ENCODE results near the gene AIFM2.
"Not testable (repeated sequence)": the region's sequence is repeated elsewhere in the genome, so short reads cannot be mapped to it uniquely, and the experiment has no call there.

AIFM2 gene

GRCh38 chr10:70145666-70146488 is 13.3 kb upstream of the AIFM2 start:
- DNase-seq = peak; percentile 70

- no peak for DNase-seq
Observed at GRCh38 chr10:70145166-70145665, 12.6 kb upstream of the AIFM2 start.

- no peak for DNase-seq
Observed at GRCh38 chr10:70144372-70145110, 11.9 kb upstream of the AIFM2 start.

GRCh38 chr10:70142555-70142954 is 9.9 kb upstream of the AIFM2 start:
- no peak for DNase-seq

GRCh38 chr10:70140297-70140696 is 7.7 kb upstream of the AIFM2 start:
- DNase-seq = no peak

- no peak for DNase-seq
Observed at GRCh38 chr10:70139997-70140250, 7.3 kb upstream of the AIFM2 start.

GRCh38 chr10:70139151-70139996 is 6.7 kb upstream of the AIFM2 start:
- no peak for DNase-seq

- DNase-seq = no peak
Observed at GRCh38 chr10:70137927-70138883, 5.6 kb upstream of the AIFM2 start.

- no peak for DNase-seq
Observed at GRCh38 chr10:70137135-70137534, 4.5 kb upstream of the AIFM2 start.

GRCh38 chr10:70135684-70136083 is 3.1 kb upstream of the AIFM2 start:
- DNase-seq = no peak

- no peak for DNase-seq
Observed at GRCh38 chr10:70135046-70135445, 2.4 kb upstream of the AIFM2 start.

- DNase-seq = no peak
Observed at GRCh38 chr10:70131560-70131937, 1.1 kb downstream of the AIFM2 start.

- DNase-seq = peak; percentile 77
Observed at GRCh38 chr10:70130878-70131559, 1.6 kb downstream of the AIFM2 start.

GRCh38 chr10:70126700-70127395 is 5.8 kb downstream of the AIFM2 start:
- no peak for DNase-seq

GRCh38 chr10:70125918-70126552 is 6.6 kb downstream of the AIFM2 start:
- DNase-seq = no peak

- DNase-seq = no peak
Observed at GRCh38 chr10:70124918-70125317, 7.7 kb downstream of the AIFM2 start.

- DNase-seq = no peak
Observed at GRCh38 chr10:70124415-70124814, 8.2 kb downstream of the AIFM2 start.

- no peak for DNase-seq
Observed at GRCh38 chr10:70123817-70124216, 8.8 kb downstream of the AIFM2 start.

GRCh38 chr10:70123166-70123565 is 9.5 kb downstream of the AIFM2 start:
- DNase-seq = not testable (repeated sequence)

GRCh38 chr10:70122742-70123141 is 9.9 kb downstream of the AIFM2 start:
- no peak for DNase-seq
